Body of pancreas (tissue), 4 donors: ENCODE results near the gene ARID1B.

Experiments used
- POLR2A ChIP-seq, 3 donors: fragments of 450-650 bp; IDR thresholded peaks; one replicate each; pipeline ENCODE4 v1.6.1; 2016; ENCODE audit warnings: antibody characterized with exemption in 3 of 3, mild to moderate bottlenecking in 2 of 3
- TF ChIP-seq, protein P1 (sequence below), 7 experiments: fragments of 450-650 bp in 4 of 7; fragments of 200-600 bp in 3 of 7; sonication (generic) in 3 of 7; IDR thresholded peaks; one replicate each; pipeline ENCODE4 v1.5.1; 2016 to 2019; ENCODE audit warnings: antibody characterized with exemption in 7 of 7

DNA sequence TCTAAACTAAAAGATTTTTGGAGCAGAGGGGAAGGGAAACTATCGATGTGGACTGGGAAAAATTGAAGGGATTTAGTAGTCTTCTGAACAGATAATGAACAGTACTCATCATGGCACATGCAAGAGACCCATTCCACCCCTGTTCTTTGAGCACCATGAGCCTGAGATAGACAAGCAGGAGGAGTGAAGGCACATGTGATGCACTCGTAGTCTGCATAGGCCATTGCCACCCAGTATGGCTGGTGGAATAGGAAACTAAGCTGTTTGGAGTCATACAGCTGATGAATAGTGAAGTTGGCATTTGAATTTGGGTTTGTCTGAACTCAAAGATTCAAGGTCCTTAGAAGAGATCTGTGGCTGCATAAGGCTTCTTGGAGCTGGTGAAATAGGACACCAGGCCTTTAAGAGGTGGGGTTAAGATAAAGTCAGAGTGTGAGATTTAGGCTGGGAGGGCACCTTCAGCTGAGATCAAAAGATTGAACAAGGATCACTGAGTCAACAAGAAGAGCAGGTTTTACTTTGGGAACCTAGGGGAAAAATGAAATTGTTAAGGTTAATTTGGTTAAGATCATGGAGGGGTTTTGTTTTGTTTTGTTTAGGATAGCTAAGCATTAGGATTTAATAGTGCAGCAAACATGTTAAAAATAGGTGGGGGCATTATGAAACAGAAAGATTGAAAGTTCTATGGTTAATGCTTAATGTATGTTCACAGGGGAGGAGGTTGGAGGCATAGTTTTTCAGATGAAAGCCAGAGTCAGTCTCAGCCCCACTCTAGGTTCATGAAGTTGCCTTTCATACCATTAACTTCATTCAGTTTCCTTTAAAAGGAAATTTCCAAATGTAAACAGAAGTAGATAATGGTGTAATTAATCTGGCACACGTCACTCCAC is 148.8 kb downstream of the ARID1B start:
- TF ChIP-seq POLR2A (IDR thresholded peaks at IDR 0.05), result no peak
- TF ChIP-seq, protein P1, sequence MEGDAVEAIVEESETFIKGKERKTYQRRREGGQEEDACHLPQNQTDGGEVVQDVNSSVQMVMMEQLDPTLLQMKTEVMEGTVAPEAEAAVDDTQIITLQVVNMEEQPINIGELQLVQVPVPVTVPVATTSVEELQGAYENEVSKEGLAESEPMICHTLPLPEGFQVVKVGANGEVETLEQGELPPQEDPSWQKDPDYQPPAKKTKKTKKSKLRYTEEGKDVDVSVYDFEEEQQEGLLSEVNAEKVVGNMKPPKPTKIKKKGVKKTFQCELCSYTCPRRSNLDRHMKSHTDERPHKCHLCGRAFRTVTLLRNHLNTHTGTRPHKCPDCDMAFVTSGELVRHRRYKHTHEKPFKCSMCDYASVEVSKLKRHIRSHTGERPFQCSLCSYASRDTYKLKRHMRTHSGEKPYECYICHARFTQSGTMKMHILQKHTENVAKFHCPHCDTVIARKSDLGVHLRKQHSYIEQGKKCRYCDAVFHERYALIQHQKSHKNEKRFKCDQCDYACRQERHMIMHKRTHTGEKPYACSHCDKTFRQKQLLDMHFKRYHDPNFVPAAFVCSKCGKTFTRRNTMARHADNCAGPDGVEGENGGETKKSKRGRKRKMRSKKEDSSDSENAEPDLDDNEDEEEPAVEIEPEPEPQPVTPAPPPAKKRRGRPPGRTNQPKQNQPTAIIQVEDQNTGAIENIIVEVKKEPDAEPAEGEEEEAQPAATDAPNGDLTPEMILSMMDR (IDR thresholded peaks at IDR 0.05), result no peak
